Stimulated activated CD8-positive, alpha-beta memory T cell treated with anti-CD3 and anti-CD28 coated beads, Interleukin-7, amount 100 ng/mL, for 48 hours (primary cell): ENCODE data around the gene PCNA.

Experiments
- DNase-seq, 2 donors: peaks; one replicate each; pipeline ENCODE4 v3.0.0-alpha.2; 2020; ENCODE audit warnings: low read depth in 1 of 2; ENCODE audit errors: extremely low read depth in 1 of 2

PCNA gene

DNA sequence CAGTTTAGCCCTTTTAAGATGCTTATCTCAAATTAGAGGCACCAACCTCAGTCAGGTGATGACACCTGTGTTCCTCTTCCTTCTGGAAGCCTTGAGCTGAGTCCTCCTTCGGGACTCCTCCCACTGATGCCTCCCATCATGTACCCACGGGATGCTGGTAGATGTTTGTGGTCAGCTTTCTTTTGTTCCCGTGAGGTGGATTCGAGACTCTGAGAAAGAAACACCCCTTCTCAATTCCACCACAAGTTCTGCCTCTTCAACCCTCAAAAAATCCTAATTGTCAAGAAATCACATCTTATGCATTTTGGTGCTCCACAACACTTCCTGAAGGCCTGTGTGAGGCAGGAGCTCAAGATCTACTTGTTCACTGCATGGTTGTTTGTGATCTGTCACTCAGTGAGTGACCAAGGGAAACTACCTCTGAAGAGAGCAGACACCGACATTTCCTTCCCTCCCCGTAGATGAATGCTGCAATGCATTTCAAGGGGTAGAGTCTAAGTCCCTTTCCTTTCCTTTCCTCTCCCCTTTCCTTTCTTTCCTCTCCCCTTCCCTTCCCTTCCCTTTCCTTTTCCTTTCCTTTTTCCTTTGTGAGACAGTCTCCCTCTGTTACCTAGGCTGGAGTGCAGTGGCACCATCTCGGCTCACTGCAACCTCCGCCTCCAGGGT is 50.5 kb downstream of the PCNA start:
- DNase-seq: no peak

DNA sequence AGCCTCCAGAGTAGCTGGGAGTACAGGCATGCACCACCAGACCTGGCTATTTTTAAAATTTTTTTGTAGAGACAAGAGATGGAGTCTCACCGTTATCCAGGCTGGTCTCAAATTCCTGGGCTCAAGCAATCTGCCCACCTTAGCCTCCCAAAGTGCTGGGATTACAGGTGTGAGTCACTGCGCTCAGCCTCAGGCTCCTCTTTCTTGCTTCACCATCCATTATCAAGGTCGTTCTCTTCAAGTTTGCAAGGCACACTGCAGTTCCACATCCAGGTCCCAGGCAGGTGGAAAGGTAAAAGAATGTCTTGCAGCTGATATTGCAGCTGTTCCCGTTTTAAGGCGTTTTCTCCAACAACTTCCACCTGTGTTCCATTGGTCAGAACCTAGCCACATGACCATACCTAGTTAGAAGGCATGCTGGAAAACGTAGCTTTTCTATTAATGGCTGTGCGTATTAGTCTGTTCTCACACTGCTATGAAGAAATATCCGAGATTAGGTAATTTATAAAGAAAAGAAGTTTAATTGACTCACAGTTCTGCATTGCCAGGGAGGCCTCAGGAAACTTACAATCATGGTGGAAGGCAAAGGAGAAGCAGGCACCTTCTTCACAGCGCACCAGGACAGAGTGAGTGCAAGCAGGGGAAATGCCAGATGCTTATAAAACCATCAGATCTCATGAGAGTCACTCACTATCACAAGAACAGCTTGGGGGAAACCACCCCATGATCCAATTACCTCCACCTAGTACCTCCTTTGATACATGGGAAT is 51.7 kb downstream of the PCNA start:
- no peak for DNase-seq

- DNase-seq: no peak
Observed at GRCh38 chr20:5065879-5066383, 53.8 kb downstream of the PCNA start.

- no peak for DNase-seq
Observed at GRCh38 chr20:5065166-5065878, 54.4 kb downstream of the PCNA start.
